Measurements from ENCODE around the gene TBX10.

TBX10 gene

DNA sequence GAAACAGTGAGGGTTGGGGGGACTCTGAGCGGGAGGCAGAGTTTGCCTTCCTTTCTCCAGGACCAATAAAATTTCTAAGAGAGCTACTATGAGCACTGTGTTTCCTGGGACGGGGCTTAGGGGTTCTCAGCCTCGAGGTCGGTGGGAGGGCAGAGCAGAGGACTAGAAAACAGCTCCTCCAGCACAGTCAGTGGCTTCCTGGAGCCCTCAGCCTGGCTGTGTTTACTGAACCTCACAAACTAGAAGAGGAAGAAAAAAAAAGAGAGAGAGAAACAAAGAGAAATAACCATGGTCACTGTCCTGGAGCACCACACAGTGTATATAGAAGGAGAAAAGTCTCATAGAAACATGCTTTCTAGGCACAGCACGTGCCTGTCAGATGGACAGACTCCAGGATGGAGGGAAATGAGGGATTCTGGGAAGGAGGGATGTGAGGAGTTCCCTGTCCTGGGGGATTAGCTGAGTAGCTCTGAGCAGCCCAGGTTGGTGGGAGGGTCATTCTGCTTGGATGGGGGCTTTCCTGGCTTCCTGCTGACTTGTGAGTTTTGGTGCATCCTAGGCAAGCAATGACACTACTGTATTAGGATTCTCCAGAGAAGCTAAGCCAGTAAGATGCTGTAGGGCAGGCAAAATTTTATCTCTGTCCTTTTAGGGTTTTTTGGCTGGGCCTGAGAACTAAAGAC, 52.9 kb downstream of the TBX10 start:
- DNase-seq (ENCODE audit: insufficient read length), result no peak
- no peak for TF ChIP-seq TAF1 (IDR thresholded peaks at IDR 0.05; ENCODE audit: borderline replicate concordance, low read depth, low read length)
- peak; percentile 65; the same call in 1 of the 2 replicates for TF ChIP-seq POLR2A (IDR thresholded peaks at IDR 0.05; ENCODE audit: low read depth, low read length)

DNA sequence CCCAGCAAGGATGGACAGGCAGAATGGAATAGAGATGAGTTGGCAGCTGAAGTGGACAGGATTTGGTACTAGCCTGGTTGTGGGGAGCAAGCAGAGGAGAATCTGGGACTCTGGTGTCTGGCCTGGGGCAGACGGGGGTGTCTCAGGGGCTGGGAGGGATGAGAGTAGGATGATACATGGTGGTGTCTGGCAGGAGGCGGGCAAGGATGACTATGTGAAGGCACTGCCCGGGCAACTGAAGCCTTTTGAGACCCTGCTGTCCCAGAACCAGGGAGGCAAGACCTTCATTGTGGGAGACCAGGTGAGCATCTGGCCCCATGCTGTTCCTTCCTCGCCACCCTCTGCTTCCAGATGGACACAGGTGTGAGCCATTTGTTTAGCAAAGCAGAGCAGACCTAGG, 53.7 kb downstream of the TBX10 start:
- FAIRE-seq (no peak), DNase-seq (ENCODE audit: insufficient read length) (no peak)

More for the DNA sequence above, 52.9 kb downstream of the TBX10 start:
- FAIRE-seq, result no peak

DNA sequence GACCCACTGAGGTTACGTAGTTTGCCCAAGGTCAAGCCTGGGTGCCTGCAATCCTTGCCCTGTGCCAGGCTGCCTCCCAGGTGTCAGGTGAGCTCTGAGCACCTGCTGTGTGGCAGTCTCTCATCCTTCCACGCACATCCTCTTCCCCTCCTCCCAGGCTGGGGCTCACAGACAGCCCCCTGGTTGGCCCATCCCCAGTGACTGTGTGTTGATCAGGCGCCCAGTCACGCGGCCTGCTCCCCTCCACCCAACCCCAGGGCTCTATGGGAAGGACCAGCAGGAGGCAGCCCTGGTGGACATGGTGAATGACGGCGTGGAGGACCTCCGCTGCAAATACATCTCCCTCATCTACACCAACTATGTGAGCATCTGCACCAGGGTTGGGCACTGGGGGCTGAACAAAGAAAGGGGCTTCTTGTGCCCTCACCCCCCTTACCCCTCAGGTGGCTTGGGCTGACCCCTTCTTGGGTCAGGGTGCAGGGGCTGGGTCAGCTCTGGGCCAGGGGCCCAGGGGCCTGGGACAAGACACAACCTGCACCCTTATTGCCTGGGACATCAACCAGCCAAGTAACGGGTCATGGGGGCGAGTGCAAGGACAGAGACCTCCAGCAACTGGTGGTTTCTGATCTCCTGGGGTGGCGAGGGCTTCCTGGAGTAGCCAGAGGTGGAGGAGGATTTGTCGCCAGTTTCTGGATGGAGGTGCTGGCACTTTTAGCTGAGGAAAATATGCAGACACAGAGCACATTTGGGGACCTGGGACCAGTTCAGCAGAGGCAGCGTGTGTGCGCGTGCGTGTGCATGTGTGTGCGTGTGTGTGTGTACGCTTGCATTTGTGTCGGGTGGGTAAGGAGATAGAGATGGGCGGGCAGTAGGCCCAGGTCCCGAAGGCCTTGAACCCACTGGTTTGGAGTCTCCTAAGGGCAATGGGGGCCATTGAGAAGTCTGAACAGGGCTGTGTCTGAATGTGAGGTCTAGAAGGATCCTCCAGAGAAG, 54.4 kb downstream of the TBX10 start:
- peak; percentile 82 for FAIRE-seq
- no peak for DNase-seq (ENCODE audit: insufficient read length)
- no peak for TF ChIP-seq POLR2A (IDR thresholded peaks at IDR 0.05; ENCODE audit: low read depth, low read length)
- TF ChIP-seq TAF1 (IDR thresholded peaks at IDR 0.05; ENCODE audit: borderline replicate concordance, low read depth, low read length), result no peak

More for the DNA sequence above, 53.7 kb downstream of the TBX10 start:
- TF ChIP-seq POLR2A (IDR thresholded peaks at IDR 0.05; ENCODE audit: low read depth, low read length) (no peak), TAF1 (IDR thresholded peaks at IDR 0.05; ENCODE audit: borderline replicate concordance, low read depth, low read length) (no peak), POLR2AphosphoS5 (IDR thresholded peaks at IDR 0.05; ENCODE audit: low read depth, low read length) (no peak)

DNA sequence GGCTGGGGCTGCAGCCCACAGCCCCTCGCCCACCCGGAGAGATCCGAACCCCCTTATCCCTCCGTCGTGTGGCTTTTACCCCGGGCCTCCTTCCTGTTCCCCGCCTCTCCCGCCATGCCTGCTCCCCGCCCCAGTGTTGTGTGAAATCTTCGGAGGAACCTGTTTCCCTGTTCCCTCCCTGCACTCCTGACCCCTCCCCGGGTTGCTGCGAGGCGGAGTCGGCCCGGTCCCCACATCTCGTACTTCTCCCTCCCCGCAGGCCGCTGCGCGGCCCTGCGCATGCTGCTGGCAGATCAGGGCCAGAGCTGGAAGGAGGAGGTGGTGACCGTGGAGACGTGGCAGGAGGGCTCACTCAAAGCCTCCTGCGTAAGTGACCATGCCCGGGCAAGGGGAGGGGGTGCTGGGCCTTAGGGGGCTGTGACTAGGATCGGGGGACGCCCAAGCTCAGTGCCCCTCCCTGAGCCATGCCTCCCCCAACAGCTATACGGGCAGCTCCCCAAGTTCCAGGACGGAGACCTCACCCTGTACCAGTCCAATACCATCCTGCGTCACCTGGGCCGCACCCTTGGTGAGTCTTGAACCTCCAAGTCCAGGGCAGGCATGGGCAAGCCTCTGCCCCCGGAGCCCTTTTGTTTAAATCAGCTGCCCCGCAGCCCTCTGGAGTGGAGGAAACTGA, 55.2 kb downstream of the TBX10 start:
- FAIRE-seq (peak; percentile 83), DNase-seq (ENCODE audit: insufficient read length) (no peak)
- TF ChIP-seq POLR2AphosphoS5 (IDR thresholded peaks at IDR 0.05; ENCODE audit: low read depth, low read length), result no peak
- no peak for TF ChIP-seq TAF1 (IDR thresholded peaks at IDR 0.05; ENCODE audit: borderline replicate concordance, low read depth, low read length)
- TF ChIP-seq POLR2A (IDR thresholded peaks at IDR 0.05; ENCODE audit: low read depth, low read length), result no peak

DNA sequence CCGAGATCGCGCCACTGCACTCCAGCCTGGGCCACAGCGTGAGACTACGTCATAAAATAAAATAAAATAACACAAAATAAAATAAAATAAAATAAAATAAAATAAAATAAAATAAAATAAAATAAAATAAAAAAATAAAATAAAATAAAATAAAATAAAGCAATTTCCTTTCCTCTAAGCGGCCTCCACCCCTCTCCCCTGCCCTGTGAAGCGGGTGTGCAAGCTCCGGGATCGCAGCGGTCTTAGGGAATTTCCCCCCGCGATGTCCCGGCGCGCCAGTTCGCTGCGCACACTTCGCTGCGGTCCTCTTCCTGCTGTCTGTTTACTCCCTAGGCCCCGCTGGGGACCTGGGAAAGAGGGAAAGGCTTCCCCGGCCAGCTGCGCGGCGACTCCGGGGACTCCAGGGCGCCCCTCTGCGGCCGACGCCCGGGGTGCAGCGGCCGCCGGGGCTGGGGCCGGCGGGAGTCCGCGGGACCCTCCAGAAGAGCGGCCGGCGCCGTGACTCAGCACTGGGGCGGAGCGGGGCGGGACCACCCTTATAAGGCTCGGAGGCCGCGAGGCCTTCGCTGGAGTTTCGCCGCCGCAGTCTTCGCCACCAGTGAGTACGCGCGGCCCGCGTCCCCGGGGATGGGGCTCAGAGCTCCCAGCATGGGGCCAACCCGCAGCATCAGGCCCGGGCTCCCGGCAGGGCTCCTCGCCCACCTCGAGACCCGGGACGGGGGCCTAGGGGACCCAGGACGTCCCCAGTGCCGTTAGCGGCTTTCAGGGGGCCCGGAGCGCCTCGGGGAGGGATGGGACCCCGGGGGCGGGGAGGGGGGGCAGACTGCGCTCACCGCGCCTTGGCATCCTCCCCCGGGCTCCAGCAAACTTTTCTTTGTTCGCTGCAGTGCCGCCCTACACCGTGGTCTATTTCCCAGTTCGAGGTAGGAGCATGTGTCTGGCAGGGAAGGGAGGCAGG, 56.0 kb downstream of the TBX10 start, which contains the start of gene GSTP1:
Gene GSTP1, plus strand, starts transcription at position 566 of the 958 bp plus-strand sequence. Its CDS starts 32 bp downstream, at position 598.
- no peak; the same call in 1 of the 2 replicates for TF ChIP-seq TAF1 (IDR thresholded peaks at IDR 0.05; ENCODE audit: borderline replicate concordance, low read depth, low read length)
- TF ChIP-seq POLR2AphosphoS5 (IDR thresholded peaks at IDR 0.05; ENCODE audit: low read depth, low read length), result peak; percentile 96
- peak; percentile 98 for TF ChIP-seq POLR2A (IDR thresholded peaks at IDR 0.05; ENCODE audit: low read depth, low read length)
- DNase-seq (ENCODE audit: insufficient read length), result peak; percentile 79
- peak; percentile 84 for FAIRE-seq

DNA sequence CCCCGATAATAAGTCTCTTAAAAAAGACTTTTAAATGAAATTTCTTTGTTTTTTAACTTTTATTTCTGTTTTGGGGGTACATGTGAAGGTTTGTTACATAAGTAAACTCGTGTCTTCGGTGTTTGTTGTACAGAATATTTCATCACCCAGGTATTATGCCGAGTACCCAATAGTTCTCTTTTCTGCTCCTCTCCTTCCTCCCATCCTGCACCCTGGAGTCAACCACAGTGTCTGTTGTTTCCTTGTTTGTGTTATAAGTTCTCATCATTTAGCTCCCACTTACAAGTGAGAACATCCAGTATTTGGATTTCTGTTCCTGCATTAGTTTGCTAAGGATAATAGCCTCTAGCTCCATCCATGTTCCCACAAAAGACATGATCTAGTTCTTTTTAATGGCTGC, 57.6 kb downstream of the TBX10 start:
- no peak for FAIRE-seq
- DNase-seq (ENCODE audit: insufficient read length), result no peak
- TF ChIP-seq POLR2AphosphoS5 (IDR thresholded peaks at IDR 0.05; ENCODE audit: low read depth, low read length), result no peak

DNA sequence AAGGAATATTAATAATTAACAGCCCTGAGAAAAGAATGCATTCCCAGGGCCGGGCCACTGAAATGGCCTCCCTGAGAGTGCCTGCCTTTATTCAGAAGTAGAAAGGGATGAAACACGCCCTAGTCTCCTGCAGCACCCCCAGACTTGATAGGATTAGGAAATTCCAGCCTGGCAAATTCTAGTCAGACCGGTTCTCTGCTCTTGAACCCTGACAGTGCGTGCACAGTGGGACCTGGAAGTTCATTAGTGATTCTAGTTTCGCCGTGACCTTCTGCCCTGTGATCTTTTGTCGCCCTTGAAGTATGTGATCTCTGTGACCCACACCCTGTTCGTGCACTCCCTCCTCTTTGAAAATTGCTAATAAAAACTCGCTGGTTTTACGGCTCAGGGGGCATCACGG, 58.1 kb downstream of the TBX10 start:
- DNase-seq (ENCODE audit: insufficient read length) (no peak), FAIRE-seq (no peak)
- TF ChIP-seq TAF1 (IDR thresholded peaks at IDR 0.05; ENCODE audit: borderline replicate concordance, low read depth, low read length) (no peak), POLR2A (IDR thresholded peaks at IDR 0.05; ENCODE audit: low read depth, low read length) (no peak)
